ENCODE data around the gene C1QTNF6. TPM values are rescaled to one million over a fixed set of nuclear protein-coding genes. Genes with fewer than 3 reads are reported as not detected.

Gene C1QTNF6
- total and polyA plus RNA-seq, 2 donors (not counting 3 experiments of a cell fraction or from before 2014, with no cell fraction given) = 20.2 to 27.6 TPM

DNA sequence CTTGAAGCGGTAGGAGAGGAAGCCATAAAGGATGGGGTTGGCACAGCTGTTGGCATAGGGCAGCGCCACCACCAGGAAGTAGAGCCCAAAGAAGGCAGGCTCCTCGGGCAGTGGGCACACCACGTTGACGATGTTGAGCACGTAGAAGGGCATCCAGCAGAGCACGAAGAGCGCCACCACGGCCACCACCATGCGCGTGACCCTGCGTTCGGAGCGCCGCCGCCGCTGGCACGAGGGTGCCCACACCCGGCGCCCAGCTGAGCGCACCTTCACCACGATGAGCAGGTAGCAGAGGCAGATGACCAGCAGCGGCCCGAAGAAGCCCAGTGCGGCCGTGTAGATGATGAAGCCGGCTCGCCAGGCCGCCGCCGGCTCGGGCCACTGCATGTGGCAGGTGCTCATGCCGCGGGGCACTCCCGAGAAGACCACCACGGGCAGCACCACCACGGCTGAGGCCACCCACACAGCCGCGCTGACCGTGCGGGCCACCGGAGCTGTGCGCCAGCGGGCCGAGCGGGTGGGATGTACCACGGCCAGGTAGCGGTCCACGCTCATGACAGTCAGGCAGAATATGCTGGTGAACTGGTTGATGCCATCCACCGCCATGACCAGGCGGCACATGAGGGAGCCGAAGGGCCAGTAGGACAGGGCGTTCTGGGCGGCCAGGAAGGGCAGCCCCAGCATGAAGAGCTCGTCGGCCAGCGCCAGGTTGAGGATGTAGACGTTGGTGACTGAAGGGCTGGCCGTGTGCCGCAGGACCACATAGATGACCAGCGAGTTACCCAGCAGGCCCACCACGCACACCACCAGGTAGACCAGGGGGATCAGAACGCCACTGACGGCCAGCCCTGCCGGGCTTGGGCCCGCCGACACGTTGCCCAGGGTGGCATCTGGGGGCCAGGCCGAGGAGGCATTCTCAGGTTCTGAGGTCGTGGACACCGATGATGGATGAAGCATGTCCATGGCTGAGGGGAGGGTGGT is 19.1 kb upstream of the C1QTNF6 start:
- H3K36me3 ChIP-seq (ENCODE audit: control insufficient read depth in 2 of 2, extremely low read depth in 1 of 2, insufficient read depth in 2 of 2, low read length in 2 of 2) = no peaks in the 10 kb centered on the region
- intact Hi-C loops (cut with micrococcal nuclease) = no loop called here
- no peaks in the 10 kb centered on the region for H3K27me3 ChIP-seq (ENCODE audit: control insufficient read depth in 2 of 2, insufficient read depth in 2 of 2, low read length in 2 of 2)
- no peaks in the 10 kb centered on the region for H3K9me1 ChIP-seq (replicated peaks; ENCODE audit: control insufficient read depth, extremely low read depth, insufficient read depth, low read length)
- FAIRE-seq = no peak
- no peak for TF ChIP-seq POLR2A (IDR thresholded peaks at IDR 0.05; ENCODE audit: low read depth, low read length)
- TF ChIP-seq MYC (IDR thresholded peaks at IDR 0.05; ENCODE audit: low read depth, low read length) = no peak
- TF ChIP-seq FOS (IDR thresholded peaks at IDR 0.05; ENCODE audit: borderline replicate concordance, insufficient read depth, low read length) = no peak
- no peak overlapping the region for H3K4me3 ChIP-seq (replicated peaks in 1 of 3; ENCODE audit: insufficient read depth in 1 of 3, low read depth in 1 of 3, low read length in 3 of 3)
- POLR2A ChIA-PET = interaction anchor here (0.6 kb wide), 1 partner anchor 9 kb away, joined by 3 read pairs; no protein-coding TSS in a partner anchor
- no peaks in the 10 kb centered on the region for H3K79me2 ChIP-seq (ENCODE audit: control insufficient read depth, insufficient read depth, low read length)
- DNase-seq (ENCODE audit: low read depth, low spot score) = no peak
- no peak overlapping the region for H2AFZ ChIP-seq (ENCODE audit: low read depth, low read length)
- dilution Hi-C loops (cut with MboI; ENCODE audit: extremely low pct_ligation_motif_present, low sequenced_read_pairs) = no loop called here
- H3K4me1 ChIP-seq (ENCODE audit: control insufficient read depth, extremely low read depth, insufficient read depth, low read length) = no peaks in the 10 kb centered on the region
- H3K9ac ChIP-seq (replicated peaks; ENCODE audit: extremely low read depth, insufficient read depth, low read length) = no peak overlapping the region
- no TSS peak for BruUV-seq (replicated peaks)
- no peak overlapping the region for H3K27ac ChIP-seq (ENCODE audit: insufficient read depth, low read depth, low read length)
- CTCF ChIA-PET = interaction anchor here (1.3 kb wide), 1 partner anchor 161 kb away, joined by 4 read pairs; no protein-coding TSS in a partner anchor
- H4K20me1 ChIP-seq (replicated peaks; ENCODE audit: control insufficient read depth, extremely low read depth, insufficient read depth, low read length) = no peaks in the 10 kb centered on the region
- H3K9me3 ChIP-seq (replicated peaks; ENCODE audit: control insufficient read depth, insufficient read depth, low read length) = no peaks in the 10 kb centered on the region
- no peak overlapping the region for H3K4me2 ChIP-seq (ENCODE audit: insufficient read depth, low read length)

DNA sequence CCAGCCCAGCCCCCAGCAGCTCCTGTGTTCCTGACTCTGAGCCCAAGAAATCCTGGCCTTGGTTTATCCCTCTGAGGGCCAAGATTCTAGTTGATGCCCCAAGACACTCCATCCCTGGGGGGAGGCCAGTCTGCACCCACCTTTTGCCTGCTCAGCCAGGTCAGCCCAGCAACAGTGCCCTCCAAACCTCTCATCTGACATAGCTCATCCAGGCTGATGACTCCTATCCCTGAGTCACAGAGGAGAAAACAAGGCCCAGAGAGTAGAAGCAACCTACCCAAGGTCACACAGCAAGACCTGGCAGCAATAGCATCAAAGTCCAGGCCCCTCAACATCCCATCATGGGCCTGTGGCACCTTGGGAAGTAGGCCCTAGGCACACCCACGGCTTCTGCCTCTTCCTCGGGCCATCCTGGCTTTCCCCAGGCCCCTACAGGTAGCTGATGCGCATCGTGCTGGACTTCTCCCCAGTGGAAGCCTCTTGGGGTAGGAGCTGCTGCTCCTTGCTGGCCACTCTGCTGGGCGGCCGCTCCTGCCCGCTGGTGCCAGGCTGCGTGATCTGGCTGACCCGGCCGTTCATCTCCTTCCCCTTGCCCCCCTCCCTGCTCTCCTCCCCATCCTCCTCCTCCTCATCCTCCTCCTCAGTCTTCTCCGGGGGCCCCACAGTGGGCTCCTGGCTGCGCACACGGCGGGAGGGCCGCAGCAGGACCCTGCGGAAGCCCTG is 18.2 kb upstream of the C1QTNF6 start:
- intact Hi-C loops (cut with micrococcal nuclease) (no loop called here), dilution Hi-C loops (cut with MboI; ENCODE audit: extremely low pct_ligation_motif_present, low sequenced_read_pairs) (no loop called here)
- H4K20me1 ChIP-seq (replicated peaks; ENCODE audit: control insufficient read depth, extremely low read depth, insufficient read depth, low read length) = no peaks in the 10 kb centered on the region
- BruUV-seq (replicated peaks) = no TSS peak
- no peak overlapping the region for H2AFZ ChIP-seq (ENCODE audit: low read depth, low read length)
- H3K9me1 ChIP-seq (replicated peaks; ENCODE audit: control insufficient read depth, extremely low read depth, insufficient read depth, low read length) = no peaks in the 10 kb centered on the region
- DNase-seq (ENCODE audit: low read depth, low spot score) (no peak), FAIRE-seq (no peak)
- ChIA-PET POLR2A (interaction anchor here (0.6 kb wide), 1 partner anchor 10 kb away, joined by 3 read pairs; no protein-coding TSS in a partner anchor), CTCF (interaction anchor here (1.3 kb wide), 2 partner anchors 55 to 160 kb away, joined by 3 to 4 read pairs; no protein-coding TSS in a partner anchor)
- no peak overlapping the region for H3K27ac ChIP-seq (ENCODE audit: insufficient read depth, low read depth, low read length)
- no peak overlapping the region for H3K4me3 ChIP-seq (replicated peaks in 1 of 3; ENCODE audit: insufficient read depth in 1 of 3, low read depth in 1 of 3, low read length in 3 of 3)
- H3K36me3 ChIP-seq (ENCODE audit: control insufficient read depth in 2 of 2, extremely low read depth in 1 of 2, insufficient read depth in 2 of 2, low read length in 2 of 2) = no peaks in the 10 kb centered on the region
- TF ChIP-seq FOS (IDR thresholded peaks at IDR 0.05; ENCODE audit: borderline replicate concordance, insufficient read depth, low read length) = no peak
- TF ChIP-seq POLR2AphosphoS5 (IDR thresholded peaks at IDR 0.05; ENCODE audit: insufficient read depth, low read depth, low read length) = no peak
- TF ChIP-seq, protein P1, sequence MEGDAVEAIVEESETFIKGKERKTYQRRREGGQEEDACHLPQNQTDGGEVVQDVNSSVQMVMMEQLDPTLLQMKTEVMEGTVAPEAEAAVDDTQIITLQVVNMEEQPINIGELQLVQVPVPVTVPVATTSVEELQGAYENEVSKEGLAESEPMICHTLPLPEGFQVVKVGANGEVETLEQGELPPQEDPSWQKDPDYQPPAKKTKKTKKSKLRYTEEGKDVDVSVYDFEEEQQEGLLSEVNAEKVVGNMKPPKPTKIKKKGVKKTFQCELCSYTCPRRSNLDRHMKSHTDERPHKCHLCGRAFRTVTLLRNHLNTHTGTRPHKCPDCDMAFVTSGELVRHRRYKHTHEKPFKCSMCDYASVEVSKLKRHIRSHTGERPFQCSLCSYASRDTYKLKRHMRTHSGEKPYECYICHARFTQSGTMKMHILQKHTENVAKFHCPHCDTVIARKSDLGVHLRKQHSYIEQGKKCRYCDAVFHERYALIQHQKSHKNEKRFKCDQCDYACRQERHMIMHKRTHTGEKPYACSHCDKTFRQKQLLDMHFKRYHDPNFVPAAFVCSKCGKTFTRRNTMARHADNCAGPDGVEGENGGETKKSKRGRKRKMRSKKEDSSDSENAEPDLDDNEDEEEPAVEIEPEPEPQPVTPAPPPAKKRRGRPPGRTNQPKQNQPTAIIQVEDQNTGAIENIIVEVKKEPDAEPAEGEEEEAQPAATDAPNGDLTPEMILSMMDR (IDR thresholded peaks at IDR 0.05; ENCODE audit: extremely low read depth in 1 of 2, insufficient read depth in 1 of 2, low read depth in 1 of 2, low read length in 2 of 2) = no peak
- no peak for TF ChIP-seq EZH2 (IDR thresholded peaks at IDR 0.05; ENCODE audit: borderline replicate concordance, low read depth, low read length, severe bottlenecking)
- TF ChIP-seq JUN (IDR thresholded peaks at IDR 0.05; ENCODE audit: borderline replicate concordance, insufficient read depth, insufficient read length, low read depth) = no peak
- TF ChIP-seq MYC (IDR thresholded peaks at IDR 0.05; ENCODE audit: low read depth, low read length) = no peak
- no peak for TF ChIP-seq POLR2A (IDR thresholded peaks at IDR 0.05; ENCODE audit: low read depth, low read length)
- TF ChIP-seq, protein P2, sequence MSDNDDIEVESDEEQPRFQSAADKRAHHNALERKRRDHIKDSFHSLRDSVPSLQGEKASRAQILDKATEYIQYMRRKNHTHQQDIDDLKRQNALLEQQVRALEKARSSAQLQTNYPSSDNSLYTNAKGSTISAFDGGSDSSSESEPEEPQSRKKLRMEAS (IDR thresholded peaks at IDR 0.05; ENCODE audit: insufficient read depth, insufficient read length) = no peak
- TF ChIP-seq GATA2 (IDR thresholded peaks at IDR 0.05; ENCODE audit: insufficient read depth, insufficient read length, low read depth, low read length) = no peak
- no peaks in the 10 kb centered on the region for H3K27me3 ChIP-seq (ENCODE audit: control insufficient read depth in 2 of 2, insufficient read depth in 2 of 2, low read length in 2 of 2)
- no peak overlapping the region for H3K4me2 ChIP-seq (ENCODE audit: insufficient read depth, low read length)
- no peaks in the 10 kb centered on the region for H3K4me1 ChIP-seq (ENCODE audit: control insufficient read depth, extremely low read depth, insufficient read depth, low read length)
- H3K79me2 ChIP-seq (ENCODE audit: control insufficient read depth, insufficient read depth, low read length) = no peaks in the 10 kb centered on the region
- no peaks in the 10 kb centered on the region for H3K9me3 ChIP-seq (replicated peaks; ENCODE audit: control insufficient read depth, insufficient read depth, low read length)
- H3K9ac ChIP-seq (replicated peaks; ENCODE audit: extremely low read depth, insufficient read depth, low read length) = no peak overlapping the region

Measured in endothelial cell of umbilical vein (primary cell).